Neural cell (in vitro differentiated cells): ENCODE measurements around the gene TBC1D14.

Experiments used
- MXI1 ChIP-seq: fragments of 450-650 bp; conservative IDR thresholded peaks from 2 replicates; pipeline ENCODE4 v1.6.1; 2014; ENCODE audit warnings: antibody characterized with exemption, mild to moderate bottlenecking; ENCODE audit not compliant: poor library complexity, severe bottlenecking
- TF ChIP-seq, protein P1 (sequence below): fragments of 450-650 bp; IDR thresholded peaks from 2 replicates; pipeline ENCODE4 v1.5.1; 2014; ENCODE audit warnings: antibody characterized with exemption, mild to moderate bottlenecking, moderate library complexity; ENCODE audit not compliant: poor library complexity, severe bottlenecking

DNA sequence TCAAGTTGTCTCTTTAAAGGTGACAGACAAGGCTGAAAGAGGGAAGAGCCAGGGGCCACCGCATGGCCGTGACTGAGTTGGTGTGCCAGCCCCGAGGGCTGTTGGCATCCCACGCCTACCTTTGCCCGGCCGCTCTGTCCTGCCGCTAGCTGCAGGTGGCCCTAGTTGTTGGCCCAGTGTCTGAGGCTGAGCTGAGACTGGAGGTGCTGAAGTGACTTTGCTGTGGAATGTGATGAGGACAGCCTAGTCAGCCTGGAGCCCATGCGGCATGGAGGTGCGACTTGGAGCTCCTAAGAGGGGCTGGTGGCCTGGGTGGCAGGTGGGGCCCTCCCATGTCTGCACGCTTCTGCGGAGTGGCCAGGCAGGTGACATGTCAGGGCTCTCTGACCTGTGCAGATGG lies 140.1 kb downstream of the TBC1D14 start:
- no peak for TF ChIP-seq MXI1
- TF ChIP-seq, protein P1, sequence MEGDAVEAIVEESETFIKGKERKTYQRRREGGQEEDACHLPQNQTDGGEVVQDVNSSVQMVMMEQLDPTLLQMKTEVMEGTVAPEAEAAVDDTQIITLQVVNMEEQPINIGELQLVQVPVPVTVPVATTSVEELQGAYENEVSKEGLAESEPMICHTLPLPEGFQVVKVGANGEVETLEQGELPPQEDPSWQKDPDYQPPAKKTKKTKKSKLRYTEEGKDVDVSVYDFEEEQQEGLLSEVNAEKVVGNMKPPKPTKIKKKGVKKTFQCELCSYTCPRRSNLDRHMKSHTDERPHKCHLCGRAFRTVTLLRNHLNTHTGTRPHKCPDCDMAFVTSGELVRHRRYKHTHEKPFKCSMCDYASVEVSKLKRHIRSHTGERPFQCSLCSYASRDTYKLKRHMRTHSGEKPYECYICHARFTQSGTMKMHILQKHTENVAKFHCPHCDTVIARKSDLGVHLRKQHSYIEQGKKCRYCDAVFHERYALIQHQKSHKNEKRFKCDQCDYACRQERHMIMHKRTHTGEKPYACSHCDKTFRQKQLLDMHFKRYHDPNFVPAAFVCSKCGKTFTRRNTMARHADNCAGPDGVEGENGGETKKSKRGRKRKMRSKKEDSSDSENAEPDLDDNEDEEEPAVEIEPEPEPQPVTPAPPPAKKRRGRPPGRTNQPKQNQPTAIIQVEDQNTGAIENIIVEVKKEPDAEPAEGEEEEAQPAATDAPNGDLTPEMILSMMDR: no peak
